GM18520 (cell line): ENCODE data around the gene INO80D.
A peak's percentile ranks its signal among the peaks of the same experiment; 100 is the strongest.
"Not testable (repeated sequence)": the region's sequence is repeated elsewhere in the genome, so short reads cannot be mapped to it uniquely, and the experiment has no call there.

Experiments
- ATAC-seq: cut with Tn5 transposase; IDR thresholded peaks from one replicate; pipeline ENCODE4 v1.9.1; 2021; ENCODE audit not compliant: unreplicated experiment

Gene INO80D

GRCh38 chr2:206084870-206085741 is 868 bp downstream of the INO80D start:
- peak; percentile 29 for ATAC-seq

- no peak for ATAC-seq
Observed at GRCh38 chr2:206084439-206084869, 1.5 kb downstream of the INO80D start.

GRCh38 chr2:206083602-206084438 is 2.2 kb downstream of the INO80D start:
- no peak for ATAC-seq

GRCh38 chr2:206082298-206082843 is 3.6 kb downstream of the INO80D start:
- no peak for ATAC-seq

- ATAC-seq, result no peak
Observed at GRCh38 chr2:206080927-206081326, 5.0 kb downstream of the INO80D start.

GRCh38 chr2:206079699-206080465 is 6.1 kb downstream of the INO80D start:
- no peak for ATAC-seq

- not testable (repeated sequence) for ATAC-seq
Observed at GRCh38 chr2:206077879-206078278, 8.1 kb downstream of the INO80D start.

GRCh38 chr2:206075113-206075512 is 10.9 kb downstream of the INO80D start:
- no peak for ATAC-seq

GRCh38 chr2:206071807-206072206 is 14.2 kb downstream of the INO80D start:
- ATAC-seq, result no peak

GRCh38 chr2:206069417-206069816 is 16.6 kb downstream of the INO80D start:
- ATAC-seq, result no peak

- no peak for ATAC-seq
Observed at GRCh38 chr2:206068207-206068606, 17.8 kb downstream of the INO80D start.

GRCh38 chr2:206064077-206064476 is 21.9 kb downstream of the INO80D start:
- ATAC-seq, result no peak

GRCh38 chr2:206063635-206064034 is 22.3 kb downstream of the INO80D start:
- ATAC-seq, result no peak

GRCh38 chr2:206062724-206063123 is 23.2 kb downstream of the INO80D start:
- no peak for ATAC-seq

GRCh38 chr2:206056286-206056685 is 29.7 kb downstream of the INO80D start:
- ATAC-seq, result no peak

- ATAC-seq, result no peak
Observed at GRCh38 chr2:206054952-206055351, 31.0 kb downstream of the INO80D start.

- no peak for ATAC-seq
Observed at GRCh38 chr2:206051912-206052311, 34.1 kb downstream of the INO80D start.

GRCh38 chr2:206049392-206049791 is 36.6 kb downstream of the INO80D start:
- ATAC-seq, result no peak

GRCh38 chr2:206045251-206045650 is 40.7 kb downstream of the INO80D start:
- no peak for ATAC-seq

- ATAC-seq, result no peak
Observed at GRCh38 chr2:206040525-206040924, 45.4 kb downstream of the INO80D start.

- ATAC-seq, result not testable (repeated sequence)
Observed at GRCh38 chr2:206035393-206035792, 50.6 kb downstream of the INO80D start.
